ENCODE results near the gene RASGRP4.

The RASGRP4 gene

GRCh38 chr19:38389957-38390924 is 35.8 kb downstream of the RASGRP4 start:
- DNase-seq (ENCODE audit: low spot score), result no peak

- DNase-seq (ENCODE audit: low spot score), result peak; percentile 34
Observed at GRCh38 chr19:38389101-38389925, 36.7 kb downstream of the RASGRP4 start.

- no peak for DNase-seq (ENCODE audit: low spot score)
Observed at GRCh38 chr19:38388349-38389100, 37.5 kb downstream of the RASGRP4 start, which contains the start of gene SPRED3. SPRED3 (plus strand) TSS chr19:38388697; CDS start chr19:38390303, 1,606 bp downstream.

GRCh38 chr19:38387550-38388348 is 38.3 kb downstream of the RASGRP4 start, which contains the start of gene GGN:
GGN (minus strand) TSS chr19:38388034; CDS start chr19:38387261, 773 bp downstream.
- peak; percentile 93 for DNase-seq (ENCODE audit: low spot score)

- DNase-seq (ENCODE audit: low spot score), result no peak
Observed at GRCh38 chr19:38386971-38387549, 39.0 kb downstream of the RASGRP4 start.

GRCh38 chr19:38386300-38386970 is 39.6 kb downstream of the RASGRP4 start:
- no peak for DNase-seq (ENCODE audit: low spot score)

GRCh38 chr19:38385804-38386257 is 40.2 kb downstream of the RASGRP4 start:
- DNase-seq (ENCODE audit: low spot score), result no peak

- no peak for DNase-seq (ENCODE audit: low spot score)
Observed at GRCh38 chr19:38385057-38385803, 40.8 kb downstream of the RASGRP4 start.

GRCh38 chr19:38384209-38385027 is 41.6 kb downstream of the RASGRP4 start:
- no peak for DNase-seq (ENCODE audit: low spot score)

- DNase-seq (ENCODE audit: low spot score), result no peak
Observed at GRCh38 chr19:38383743-38384142, 42.3 kb downstream of the RASGRP4 start.

GRCh38 chr19:38383184-38383583 is 42.8 kb downstream of the RASGRP4 start:
- DNase-seq (ENCODE audit: low spot score), result no peak

- DNase-seq (ENCODE audit: low spot score), result no peak
Observed at GRCh38 chr19:38381138-38381537, 44.9 kb downstream of the RASGRP4 start.

- DNase-seq (ENCODE audit: low spot score), result no peak
Observed at GRCh38 chr19:38378866-38379265, 47.2 kb downstream of the RASGRP4 start.

GRCh38 chr19:38377052-38377451 is 49.0 kb downstream of the RASGRP4 start:
- no peak for DNase-seq (ENCODE audit: low spot score)

- DNase-seq (ENCODE audit: low spot score), result no peak
Observed at GRCh38 chr19:38376576-38376975, 49.4 kb downstream of the RASGRP4 start.

- DNase-seq (ENCODE audit: low spot score), result no peak
Observed at GRCh38 chr19:38375748-38376147, 50.3 kb downstream of the RASGRP4 start.

- no peak for DNase-seq (ENCODE audit: low spot score)
Observed at GRCh38 chr19:38375098-38375493, 50.9 kb downstream of the RASGRP4 start.

Data from SK-N-DZ (cell line).